H9 (cell line): ENCODE measurements around the gene TMEM208. TPM values are rescaled to one million over a fixed set of nuclear protein-coding genes. Genes with fewer than 3 reads are reported as not detected.

Source experiments
- DNase-seq: peaks from one replicate; pipeline ENCODE4 v3.0.0-alpha.2; 2017
- H2AFZ ChIP-seq: one replicate; pipeline ENCODE4 v1.6.1; 2013; ENCODE audit warnings: mild to moderate bottlenecking, low read length, control low read depth, moderate library complexity
- H2AK5ac ChIP-seq: 2 replicates; pipeline ENCODE4 v1.6.1; 2013; ENCODE audit warnings: low read length, control low read depth, mixed read lengths; ENCODE audit not compliant: insufficient read length
- H2BK120ac ChIP-seq: one replicate; pipeline ENCODE4 v1.6.1; 2013; ENCODE audit warnings: low read depth, mild to moderate bottlenecking, low read length, control low read depth, inconsistent platforms; ENCODE audit not compliant: poor library complexity, severe bottlenecking
- H2BK12ac ChIP-seq: 2 replicates; pipeline ENCODE4 v1.6.1; 2013; ENCODE audit warnings: low read length, control low read depth, mixed read lengths, low read depth; ENCODE audit not compliant: insufficient read length
- H2BK15ac ChIP-seq: 2 replicates; pipeline ENCODE4 v1.6.1; 2013; ENCODE audit warnings: low read depth, low read length, control low read depth
- H2BK20ac ChIP-seq: one replicate; pipeline ENCODE4 v1.6.1; 2013; ENCODE audit warnings: low read depth, mild to moderate bottlenecking, low read length, control low read depth, inconsistent platforms; ENCODE audit not compliant: poor library complexity, severe bottlenecking
- H2BK5ac ChIP-seq: 2 replicates; pipeline ENCODE4 v1.6.1; 2013; ENCODE audit warnings: low read length, control low read depth, mixed read lengths; ENCODE audit not compliant: insufficient read length
- H3K14ac ChIP-seq: 2 replicates; pipeline ENCODE4 v1.6.1; 2013; ENCODE audit warnings: low read length, control low read depth; ENCODE audit not compliant: insufficient read depth
- H3K18ac ChIP-seq: 2 replicates; pipeline ENCODE4 v1.6.1; 2013; ENCODE audit warnings: low read depth, mild to moderate bottlenecking, mixed read lengths, low read length, control low read depth; ENCODE audit not compliant: insufficient read length
- H3K23ac ChIP-seq: 2 replicates; pipeline ENCODE4 v1.6.1; 2013; ENCODE audit warnings: low read length, control low read depth, mixed read lengths, low read depth; ENCODE audit not compliant: insufficient read length
- H3K23me2 ChIP-seq: 2 replicates; pipeline ENCODE4 v1.6.1; 2013; ENCODE audit warnings: low read depth, mild to moderate bottlenecking, mixed read lengths, low read length, control low read depth; ENCODE audit not compliant: insufficient read length, poor library complexity, severe bottlenecking
- H3K27ac ChIP-seq: 2 replicates; pipeline ENCODE4 v1.5.1; 2013; ENCODE audit warnings: low read length, control low read depth, mixed read lengths, low read depth; ENCODE audit not compliant: insufficient read length
- H3K27me3 ChIP-seq: 2 replicates; pipeline ENCODE4 v1.6.1; 2013; ENCODE audit warnings: low read length, control low read depth, inconsistent platforms; ENCODE audit not compliant: insufficient read depth
- H3K4ac ChIP-seq: 2 replicates; pipeline ENCODE4 v1.6.1; 2013; ENCODE audit warnings: low read depth, mild to moderate bottlenecking, control low read depth, inconsistent platforms, low read length, moderate library complexity
- H3K4me1 ChIP-seq: 2 replicates; pipeline ENCODE4 v1.6.1; 2013; ENCODE audit warnings: low read length, control low read depth, inconsistent platforms; ENCODE audit not compliant: insufficient read depth
- H3K4me2 ChIP-seq: 2 replicates; pipeline ENCODE4 v1.6.1; 2013; ENCODE audit warnings: low read length, control low read depth, mixed read lengths; ENCODE audit not compliant: insufficient read length, insufficient read depth
- H3K56ac ChIP-seq: 2 replicates; pipeline ENCODE4 v1.6.1; 2013; ENCODE audit warnings: low read depth, mild to moderate bottlenecking, mixed read lengths, low read length, control low read depth; ENCODE audit not compliant: insufficient read length
- H3K79me1 ChIP-seq: 2 replicates; pipeline ENCODE4 v1.6.1; 2013; ENCODE audit warnings: low read depth, mild to moderate bottlenecking, moderate library complexity, low read length, control low read depth, inconsistent platforms; ENCODE audit not compliant: insufficient read depth, poor library complexity, severe bottlenecking
- H3K79me2 ChIP-seq: 2 replicates; pipeline ENCODE4 v1.6.1; 2013; ENCODE audit warnings: low read length, control low read depth, inconsistent platforms; ENCODE audit not compliant: insufficient read depth
- H3K9ac ChIP-seq: 2 replicates; pipeline ENCODE4 v1.6.1; 2013; ENCODE audit warnings: low read length, control low read depth, mixed read lengths; ENCODE audit not compliant: insufficient read length; ENCODE audit errors: extremely low read depth
- H3K9me3 ChIP-seq: one replicate; pipeline ENCODE4 v1.6.1; 2013; ENCODE audit warnings: low read depth, low read length, inconsistent platforms; ENCODE audit not compliant: control insufficient read depth
- H3T11ph ChIP-seq: one replicate; pipeline ENCODE4 v1.6.1; 2013; ENCODE audit warnings: mild to moderate bottlenecking, low read length, control low read depth, inconsistent platforms
- H4K20me1 ChIP-seq: one replicate; pipeline ENCODE4 v1.6.1; 2013; ENCODE audit not compliant: control insufficient read depth, insufficient read length, insufficient read depth
- H4K5ac ChIP-seq: 2 replicates; pipeline ENCODE4 v1.6.1; 2013; ENCODE audit warnings: low read depth, mild to moderate bottlenecking, mixed read lengths, low read length, control low read depth; ENCODE audit not compliant: insufficient read length
- H4K8ac ChIP-seq: replicated peaks from 2 replicates; pipeline ENCODE4 v1.6.1; 2013; ENCODE audit warnings: low read length, control low read depth, mixed read lengths, low read depth; ENCODE audit not compliant: insufficient read length
- H4K91ac ChIP-seq: 2 replicates; pipeline ENCODE4 v1.6.1; 2013; ENCODE audit warnings: low read depth, mild to moderate bottlenecking, moderate library complexity, mixed read lengths, low read length, control low read depth; ENCODE audit not compliant: insufficient read length
- H3K27ac Mint-ChIP-seq, 3 experiments: 2 replicates in 2 of 3; 3 replicates in 1 of 3; pipeline ENCODE4 v1.8.0; 2020 to 2021; ENCODE audit warnings: mixed read lengths in 3 of 3, mild to moderate bottlenecking in 1 of 3, moderate library complexity in 1 of 3
- H3K27me3 Mint-ChIP-seq: 2 replicates; pipeline ENCODE4 v1.8.0; 2021; ENCODE audit warnings: low read depth, mild to moderate bottlenecking, moderate library complexity, mixed read lengths
- H3K36me3 Mint-ChIP-seq, 3 experiments: 2 replicates in 2 of 3; 3 replicates in 1 of 3; pipeline ENCODE4 v1.8.0; 2020 to 2021; ENCODE audit warnings: low read depth in 3 of 3, mixed read lengths in 3 of 3; ENCODE audit not compliant: insufficient read depth in 1 of 3
- H3K4me1 Mint-ChIP-seq, 2 experiments: 2 replicates each; pipeline ENCODE4 v1.8.0; 2020; ENCODE audit warnings: mixed read lengths in 2 of 2
- H3K4me3 Mint-ChIP-seq, 2 experiments: 2 replicates in 1 of 2; 3 replicates in 1 of 2; pipeline ENCODE4 v1.8.0; 2020 to 2021; ENCODE audit warnings: mild to moderate bottlenecking in 2 of 2, mixed read lengths in 2 of 2, moderate library complexity in 1 of 2
- H3K9me3 Mint-ChIP-seq, 2 experiments: 2 replicates in 1 of 2; 3 replicates in 1 of 2; pipeline ENCODE4 v1.8.0; 2020; ENCODE audit warnings: mild to moderate bottlenecking in 2 of 2, mixed read lengths in 2 of 2, moderate library complexity in 1 of 2
- CTCF ChIP-seq: fragments of 200-600 bp; sonication (generic); conservative IDR thresholded peaks from 3 replicates; pipeline ENCODE4 v1.8.0; 2021; ENCODE audit warnings: antibody characterized with exemption, mild to moderate bottlenecking
- WGBS: extraction: QIAGEN DNeasy Blood & Tissue Kit; methylation state at CpG from one replicate; pipeline ENCODE4 v1.1.7; 2013; ENCODE audit warnings: missing lambda C conversion rate, low lambda C conversion rate, mixed read lengths; ENCODE audit not compliant: insufficient read length; ENCODE audit errors: extremely low coverage; 5-methylcytosine and 5-hydroxymethylcytosine counted together
- total RNA-seq: library from RNA; stranded (reverse); gene quantifications from 2 replicates; pipeline ENCODE4 v1.2.1, GENCODE V29; 2021

TMEM208 gene
- total RNA-seq, 1 experiment from 2014 or later: 42.6 TPM

DNA sequence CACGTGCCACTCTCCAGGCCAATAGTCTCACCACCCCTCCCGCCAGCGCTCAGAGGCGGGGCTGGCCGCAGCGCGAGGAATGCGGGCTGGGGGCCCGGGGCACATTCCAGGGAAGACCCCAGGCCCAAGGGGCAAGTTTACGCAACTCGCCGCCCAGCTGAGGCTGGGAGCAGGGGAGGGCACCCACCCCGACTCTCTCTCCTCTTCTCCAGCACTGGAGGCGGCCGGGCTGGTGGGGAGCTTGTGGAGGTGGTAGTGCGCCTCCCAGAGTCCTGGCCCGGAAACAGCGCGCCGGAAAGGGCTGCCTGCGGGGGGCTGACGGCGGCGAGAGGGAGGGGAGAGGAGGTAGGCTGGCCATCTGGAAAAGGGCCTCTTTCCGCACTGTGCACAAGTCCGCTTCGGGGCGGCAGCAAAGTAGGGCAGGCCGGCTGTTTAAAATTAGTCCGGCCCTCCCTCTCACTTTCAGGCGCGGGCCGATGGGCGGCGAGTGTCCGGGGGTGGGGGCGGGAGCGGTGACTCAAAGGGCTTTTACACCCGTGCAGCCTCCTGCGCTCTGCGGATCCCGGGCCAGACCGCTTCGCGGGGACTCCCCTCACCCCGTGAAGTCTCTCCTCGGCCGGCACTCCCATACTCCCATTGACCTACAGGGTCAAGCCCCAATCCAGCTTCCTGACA, 19.3 kb downstream of the TMEM208 start:
- Histone ChIP-seq H3K4me1 (peaks cover 11% of the 10 kb centered on the region; the same call in 1 of the 2 replicates), H4K8ac (no peak overlapping the region), H4K91ac (no peak overlapping the region), H3K27me3 (no peaks in the 10 kb centered on the region; the same call in 1 of the 2 replicates), H2BK5ac (no peak overlapping the region), H3K4ac (no peak overlapping the region), H3K23ac (no peak overlapping the region), H3K18ac (peak overlapping the region; percentile 5), H3T11ph (no peak overlapping the region), H2AFZ (no peak overlapping the region), H3K4me2 (peak overlapping the region; percentile 41), H2BK120ac (no peak overlapping the region), H2AK5ac (no peak overlapping the region), H3K23me2 (peaks cover 31% of the 10 kb centered on the region), H2BK12ac (no peak overlapping the region), H4K20me1 (peaks cover 3% of the 10 kb centered on the region), H4K5ac (no peak overlapping the region), H3K79me1 (no peaks in the 10 kb centered on the region), H3K56ac (no peak overlapping the region), H3K14ac (peak overlapping the region; percentile 74), H3K9ac (peak overlapping the region; percentile 12), H2BK20ac (no peak overlapping the region), H2BK15ac (no peak overlapping the region), H3K79me2 (no peaks in the 10 kb centered on the region; the same call in 1 of the 2 replicates), H3K27ac (no peak overlapping the region), H3K9me3 (no peaks in the 10 kb centered on the region)
- Mint-ChIP-seq H3K27me3 (peaks cover 24% of the 10 kb centered on the region), H3K36me3 (no peaks in the 10 kb centered on the region; a peak in 2 of 7 replicates), H3K27ac (peak overlapping the region; percentile 52 to 95 (median 87); a peak in 4 of 7 replicates), H3K4me1 (peaks cover 41 to 47% of the 10 kb centered on the region in 2 experiments), H3K9me3 (no peaks in the 10 kb centered on the region), H3K4me3 (peak overlapping the region; percentile 86 to 94)
- TF ChIP-seq CTCF: peak; percentile 56
- DNase-seq: peak; percentile 88
- no CpG with 5 or more reads among the region's 48 CpGs for WGBS
